ENCODE results near the gene VN1R2. TPM values are rescaled to one million over a fixed set of nuclear protein-coding genes. Genes with fewer than 3 reads are reported as not detected.
A peak's percentile ranks its signal among the peaks of the same experiment; 100 is the strongest.
"Not testable (repeated sequence)": the region's sequence is repeated elsewhere in the genome, so short reads cannot be mapped to it uniquely, and the experiment has no call there.

The VN1R2 gene
- not detected for polyA plus RNA-seq (ENCODE audit: insufficient read length in 10 of 10)
- long read RNA-seq, donor 1: 0 reads
- long read RNA-seq, donor 2: 0 reads
- long read RNA-seq, donor 3: 0 reads
- long read RNA-seq, donor 4: 0 reads
- long read RNA-seq, donor 5: 0 reads
- long read RNA-seq, donor 6: 0 reads
- long read RNA-seq, donor 7: 0 reads
- long read RNA-seq, donor 8: 0 reads
- long read RNA-seq, donor 9: 0 reads

GRCh38 chr19:53257715-53258342 is at the start of gene VN1R2:
TSS of gene VN1R2 (plus strand) at chr19:53258292. CDS start at chr19:53258376, 84 bp downstream.
- DNase-seq: not testable (repeated sequence)

GRCh38 chr19:53211554-53211953 is 46.5 kb upstream of the VN1R2 start:
- DNase-seq: not testable (repeated sequence)

- DNase-seq: no peak
Observed at GRCh38 chr19:53212703-53213320, 45.3 kb upstream of the VN1R2 start.

- not testable (repeated sequence) for DNase-seq
Observed at GRCh38 chr19:53222716-53223115, 35.4 kb upstream of the VN1R2 start.

- peak in 2 of 3 donors; percentile 0 to 32 for DNase-seq
Observed at GRCh38 chr19:53224606-53225005, 33.5 kb upstream of the VN1R2 start.

- DNase-seq: no peak
Observed at GRCh38 chr19:53237114-53237777, 20.8 kb upstream of the VN1R2 start.

- DNase-seq: no peak
Observed at GRCh38 chr19:53246498-53246897, 11.6 kb upstream of the VN1R2 start.

- peak; percentile 83 to 95 (median 91) for DNase-seq
Observed at GRCh38 chr19:53254411-53255341, 3.4 kb upstream of the VN1R2 start, which contains the start of gene ZNF677. TSS of gene ZNF677 (minus strand) at chr19:53254873. CDS start at chr19:53251550, 3,323 bp downstream.

- not testable (repeated sequence) for DNase-seq
Observed at GRCh38 chr19:53267623-53268022, 9.5 kb downstream of the VN1R2 start, which contains the start of gene VN1R4. TSS of gene VN1R4 (minus strand) at chr19:53267723. CDS start at chr19:53267665, 58 bp downstream.

- DNase-seq: not testable (repeated sequence)
Observed at GRCh38 chr19:53269861-53270260, 11.8 kb downstream of the VN1R2 start.

- DNase-seq: no peak
Observed at GRCh38 chr19:53272044-53272443, 14.0 kb downstream of the VN1R2 start.

- no peak for DNase-seq
Observed at GRCh38 chr19:53275480-53275879, 17.4 kb downstream of the VN1R2 start.

GRCh38 chr19:53281947-53282346 is 23.9 kb downstream of the VN1R2 start:
- not testable (repeated sequence) for DNase-seq

- DNase-seq: no peak
Observed at GRCh38 chr19:53285087-53285486, 27.0 kb downstream of the VN1R2 start.

- no peak for DNase-seq
Observed at GRCh38 chr19:53290758-53291549, 32.9 kb downstream of the VN1R2 start.

- DNase-seq: no peak
Observed at GRCh38 chr19:53294786-53295441, 36.8 kb downstream of the VN1R2 start.

- not testable (repeated sequence) for DNase-seq
Observed at GRCh38 chr19:53301341-53301740, 43.2 kb downstream of the VN1R2 start.

GRCh38 chr19:53308339-53308811 is 50.3 kb downstream of the VN1R2 start:
- peak in 2 of 3 donors; percentile 22 to 50 for DNase-seq

Data from muscle of back (tissue), 13 donors.